ENCODE measurements around the gene NF1. TPM values are rescaled to one million over a fixed set of nuclear protein-coding genes. Genes with fewer than 3 reads are reported as not detected.

The NF1 gene
- total and polyA plus RNA-seq, 4 donors, result 8.4 to 116 (median 25.5) TPM

DNA sequence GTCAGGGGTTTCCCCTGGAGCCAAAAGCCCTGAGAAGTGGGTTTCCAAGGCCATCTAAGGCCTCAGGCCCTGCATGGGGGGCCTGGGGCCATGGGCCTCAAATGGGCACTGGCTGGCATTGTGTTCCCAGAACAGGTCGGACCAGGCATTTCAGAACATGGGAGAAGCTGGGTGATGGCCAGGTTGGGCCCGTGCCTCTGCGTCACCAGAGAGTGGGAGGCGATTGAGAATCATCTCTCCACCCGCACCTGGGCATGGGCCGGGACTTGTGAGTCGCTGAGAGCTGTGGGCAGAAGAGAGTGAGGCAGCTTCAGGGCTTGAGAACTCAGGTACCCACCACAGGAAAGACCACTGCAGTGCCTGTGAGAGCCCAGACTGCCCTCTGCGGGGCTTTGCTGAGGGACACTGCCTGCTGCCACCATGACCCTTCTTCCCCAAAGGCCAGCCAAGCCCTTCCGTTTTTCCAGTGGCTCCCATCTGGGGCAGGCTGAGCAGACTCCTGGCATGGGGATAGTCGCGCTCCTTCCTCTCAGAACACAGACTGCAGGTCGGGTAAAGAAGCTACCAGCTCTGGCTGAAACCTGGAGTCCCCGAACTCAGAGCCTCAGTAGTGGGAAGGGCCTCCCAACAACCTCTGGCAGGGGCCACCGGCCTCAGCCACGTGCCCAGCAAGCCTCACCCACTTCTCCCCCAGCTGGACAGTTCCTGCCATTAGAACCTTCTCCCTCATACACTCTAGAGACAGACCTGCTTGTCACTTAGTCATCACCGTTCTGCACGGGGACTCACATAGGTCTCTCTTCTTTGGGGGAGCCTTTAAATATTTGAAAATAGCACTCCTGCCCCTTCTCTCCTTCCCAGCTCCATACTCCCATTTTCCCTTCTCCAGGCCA lies 298.3 kb downstream of the NF1 start:
- peaks cover 0 to 30% (median 2%) of the 10 kb centered on the region in 3 donors for H3K27me3 ChIP-seq (ENCODE audit: control insufficient read depth in 3 of 3, insufficient read depth in 3 of 3, low read length in 2 of 3)

GRCh38 chr17:31393749-31394146 lies 299.0 kb downstream of the NF1 start:
- H3K36me3 ChIP-seq (ENCODE audit: control insufficient read depth in 4 of 4, insufficient read depth in 4 of 4, low read length in 4 of 4), result no peaks in the 10 kb centered on the region
- TF ChIP-seq CTCF (IDR thresholded peaks at IDR 0.05; ENCODE audit: control extremely low read depth, extremely low read depth), result no peak
- no peak overlapping the region for H3K4me3 ChIP-seq
- H3K27ac ChIP-seq (ENCODE audit: low read depth in 1 of 2, low read length in 1 of 2), result no peak overlapping the region
- H3K4me1 ChIP-seq (ENCODE audit: control insufficient read depth in 5 of 5, insufficient read depth in 5 of 5, low read length in 5 of 5), result peaks cover 0 to 5% (median 0%) of the 10 kb centered on the region in 5 donors
- H3K27me3 ChIP-seq (ENCODE audit: control insufficient read depth in 3 of 3, insufficient read depth in 3 of 3, low read length in 2 of 3), result peaks cover 0 to 29% (median 2%) of the 10 kb centered on the region in 3 donors
- 90 to 93% methylated on average over 7 of the region's 7 CpGs for WGBS, 2 donors
- H3K9ac ChIP-seq (ENCODE audit: insufficient read depth in 1 of 2, low read length in 2 of 2), result no peak overlapping the region
- H3K9me3 ChIP-seq (ENCODE audit: control insufficient read depth in 4 of 4, insufficient read depth in 3 of 4, low read length in 3 of 4), result no peaks in the 10 kb centered on the region
- DNase-seq (no peak), ATAC-seq (ENCODE audit: insufficient read depth, low FRiP score) (no peak)

More for the DNA sequence above, 298.3 kb downstream of the NF1 start:
- ATAC-seq (ENCODE audit: insufficient read depth, low FRiP score) (no peak), DNase-seq (no peak)
- Histone ChIP-seq H3K9me3 (ENCODE audit: control insufficient read depth in 4 of 4, insufficient read depth in 3 of 4, low read length in 3 of 4) (no peaks in the 10 kb centered on the region), H3K4me1 (ENCODE audit: control insufficient read depth in 5 of 5, insufficient read depth in 5 of 5, low read length in 5 of 5) (peaks cover 0 to 5% (median 0%) of the 10 kb centered on the region in 5 donors), H3K27ac (ENCODE audit: low read depth in 1 of 2, low read length in 1 of 2) (no peak overlapping the region), H3K4me3 (no peak overlapping the region), H3K36me3 (ENCODE audit: control insufficient read depth in 4 of 4, insufficient read depth in 4 of 4, low read length in 4 of 4) (no peaks in the 10 kb centered on the region), H3K9ac (ENCODE audit: insufficient read depth in 1 of 2, low read length in 2 of 2) (no peak overlapping the region)
- no peak for TF ChIP-seq CTCF (IDR thresholded peaks at IDR 0.05; ENCODE audit: control extremely low read depth, extremely low read depth)
- 79 to 84% methylated on average over 17 of the region's 17 CpGs for WGBS, 2 donors

GRCh38 chr17:31394544-31394943 lies 299.8 kb downstream of the NF1 start:
- peak; percentile 89 to 93 (median 90) for DNase-seq

More at GRCh38 chr17:31394544-31394943, 299.8 kb downstream of the NF1 start:
- Histone ChIP-seq H3K27me3 (ENCODE audit: control insufficient read depth in 3 of 3, insufficient read depth in 3 of 3, low read length in 2 of 3) (peaks cover 0 to 23% (median 2%) of the 10 kb centered on the region in 3 donors), H3K9ac (ENCODE audit: insufficient read depth in 1 of 2, low read length in 2 of 2) (no peak overlapping the region), H3K27ac (ENCODE audit: low read depth in 1 of 2, low read length in 1 of 2) (no peak overlapping the region), H3K36me3 (ENCODE audit: control insufficient read depth in 4 of 4, insufficient read depth in 4 of 4, low read length in 4 of 4) (no peaks in the 10 kb centered on the region), H3K4me1 (ENCODE audit: control insufficient read depth in 5 of 5, insufficient read depth in 5 of 5, low read length in 5 of 5) (peaks cover 0 to 5% (median 0%) of the 10 kb centered on the region in 5 donors), H3K4me3 (no peak overlapping the region), H3K9me3 (ENCODE audit: control insufficient read depth in 4 of 4, insufficient read depth in 3 of 4, low read length in 3 of 4) (no peaks in the 10 kb centered on the region)
- WGBS, 2 donors, result 13 to 18% methylated on average over 11 of the region's 11 CpGs
- TF ChIP-seq CTCF (IDR thresholded peaks at IDR 0.05; ENCODE audit: control extremely low read depth, extremely low read depth), result no peak
- ATAC-seq (ENCODE audit: insufficient read depth, low FRiP score), result no peak

Data from lung (tissue), 12 donors.